Measurements from ENCODE around the gene PTPN11. TPM values are rescaled to one million over a fixed set of nuclear protein-coding genes. Genes with fewer than 3 reads are reported as not detected.

The PTPN11 gene
- total RNA-seq: 150 and 153 TPM in 2 replicates

DNA sequence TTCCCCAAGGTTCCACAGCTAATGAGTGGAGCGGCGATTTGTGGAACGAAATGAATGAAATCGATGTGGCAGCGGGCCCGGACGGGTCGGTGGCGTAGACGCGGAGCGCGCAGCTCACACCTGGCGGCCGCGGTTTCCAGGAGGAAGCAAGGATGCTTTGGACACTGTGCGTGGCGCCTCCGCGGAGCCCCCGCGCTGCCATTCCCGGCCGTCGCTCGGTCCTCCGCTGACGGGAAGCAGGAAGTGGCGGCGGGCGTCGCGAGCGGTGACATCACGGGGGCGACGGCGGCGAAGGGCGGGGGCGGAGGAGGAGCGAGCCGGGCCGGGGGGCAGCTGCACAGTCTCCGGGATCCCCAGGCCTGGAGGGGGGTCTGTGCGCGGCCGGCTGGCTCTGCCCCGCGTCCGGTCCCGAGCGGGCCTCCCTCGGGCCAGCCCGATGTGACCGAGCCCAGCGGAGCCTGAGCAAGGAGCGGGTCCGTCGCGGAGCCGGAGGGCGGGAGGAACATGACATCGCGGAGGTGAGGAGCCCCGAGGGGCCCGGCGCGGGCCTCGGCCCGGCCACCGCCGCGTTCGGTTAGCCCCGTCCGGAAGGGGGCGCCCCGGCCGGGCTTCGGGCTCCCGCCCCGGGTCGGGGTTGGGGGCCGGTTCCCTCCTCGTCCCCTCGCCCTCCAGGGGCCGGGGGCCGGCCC, at the start of gene PTPN11:
Gene PTPN11, plus strand, starts transcription at position 340 of the 689 bp plus-strand sequence. Its CDS starts 165 bp downstream, at position 505.
- peak; percentile 88 for DNase-seq (ENCODE audit: low spot score)
- H3K4me3 Mint-ChIP-seq (ENCODE audit: low read depth): peak within 1 kb of the TSS; percentile 97
- peaks cover 22% of the 10 kb centered on the region for H3K36me3 Mint-ChIP-seq (ENCODE audit: low read depth)
- intact Hi-C loops (cut with micrococcal nuclease): loop anchor here (1.0 kb wide), 1 partner anchor 9 kb away; the partner anchor contains the start of gene RPL6
- H3K4me1 Mint-ChIP-seq (ENCODE audit: low read depth): peaks cover 30% of the 10 kb centered on the region
- no peaks in the 10 kb centered on the region for H3K27me3 Mint-ChIP-seq (ENCODE audit: low read depth)
- peak within 1 kb of the TSS; percentile 98 for H3K27ac Mint-ChIP-seq
- no peaks in the 10 kb centered on the region for H3K9me3 Mint-ChIP-seq

DNA sequence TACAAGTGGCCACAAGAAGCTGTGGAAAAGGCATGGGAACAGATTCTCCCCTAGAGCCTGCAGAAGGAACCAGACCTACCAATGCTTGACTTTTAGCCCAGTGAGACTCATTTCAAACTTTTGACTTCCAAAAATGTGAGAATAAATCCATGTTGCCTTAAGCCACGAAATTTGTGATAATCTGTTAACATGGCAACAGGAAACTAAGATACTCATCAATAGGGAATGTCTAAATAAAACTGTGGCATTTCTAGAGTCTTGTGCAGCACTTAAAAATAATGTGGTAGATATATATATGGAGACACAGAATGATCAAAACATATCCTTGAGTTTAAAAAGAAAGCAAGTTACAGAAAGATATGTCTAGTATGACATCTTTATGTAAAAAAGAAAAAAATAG, 48.5 kb upstream of the PTPN11 start:
- Mint-ChIP-seq H3K27me3 (ENCODE audit: low read depth) (no peaks in the 10 kb centered on the region), H3K36me3 (ENCODE audit: low read depth) (no peaks in the 10 kb centered on the region), H3K4me1 (ENCODE audit: low read depth) (peaks cover 8% of the 10 kb centered on the region), H3K9me3 (no peaks in the 10 kb centered on the region), H3K4me3 (ENCODE audit: low read depth) (no peak overlapping the region), H3K27ac (no peak overlapping the region)
- intact Hi-C loops (cut with micrococcal nuclease): no loop called here
- no peak for DNase-seq (ENCODE audit: low spot score)

DNA sequence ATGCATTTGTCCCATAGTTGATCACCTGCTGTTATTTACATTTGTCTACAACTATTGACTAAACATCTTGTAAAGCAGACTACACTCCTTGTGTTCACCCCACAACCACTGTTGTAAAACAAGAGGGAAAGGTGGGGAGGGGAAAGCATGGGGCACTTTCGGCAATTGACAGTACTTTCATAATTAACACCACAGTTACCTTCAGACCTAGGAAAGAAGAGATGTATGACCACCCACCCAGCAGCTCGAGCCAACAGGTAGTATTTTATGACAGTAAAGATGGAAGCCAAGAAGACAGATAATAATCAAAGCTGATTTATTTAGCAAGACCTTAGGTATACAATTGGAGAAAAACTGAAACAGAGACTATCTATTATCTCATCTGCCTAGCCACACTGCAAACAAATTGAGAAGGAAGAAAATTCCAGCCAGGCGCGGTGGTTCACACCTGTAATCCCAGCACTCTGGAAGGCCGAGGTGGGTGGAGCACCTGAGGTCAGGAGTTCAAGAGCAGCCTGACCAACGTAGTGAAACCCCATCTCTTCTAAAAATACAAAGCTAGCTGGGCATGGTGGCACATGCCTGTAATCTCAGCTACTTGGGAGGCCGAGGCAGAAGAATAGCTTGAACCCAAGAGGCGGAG, 47.8 kb upstream of the PTPN11 start:
- Mint-ChIP-seq H3K9me3 (no peaks in the 10 kb centered on the region), H3K27ac (no peak overlapping the region)
- no peak for DNase-seq (ENCODE audit: low spot score)

DNA sequence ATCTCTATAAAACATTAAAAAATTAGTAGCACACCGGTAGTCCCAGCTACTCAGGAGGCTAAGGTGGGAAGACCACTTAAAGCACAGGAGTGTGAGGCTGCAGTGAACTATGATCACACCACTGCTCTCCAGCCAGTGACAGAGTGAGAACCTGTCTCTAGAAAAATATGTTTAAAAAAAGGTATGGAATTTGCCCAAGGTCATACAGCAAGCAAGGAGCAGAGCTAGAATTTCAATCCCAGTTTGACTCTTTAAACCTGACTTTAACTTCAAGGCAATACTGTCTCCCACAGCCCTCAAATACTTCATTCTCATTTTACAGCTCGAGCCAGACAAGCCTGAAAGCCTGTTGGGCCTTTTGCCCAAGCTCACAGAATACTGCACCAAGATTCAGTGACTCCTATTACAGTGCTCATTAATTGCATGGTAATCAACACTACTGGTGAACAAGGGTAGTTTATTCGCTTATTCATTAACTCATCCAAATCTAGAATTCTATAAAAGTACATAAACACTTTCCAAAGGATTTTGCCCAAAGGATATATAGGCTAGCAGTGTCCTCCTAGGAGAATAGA, 44.5 kb upstream of the PTPN11 start:
- no peaks in the 10 kb centered on the region for H3K9me3 Mint-ChIP-seq
- H3K4me1 Mint-ChIP-seq (ENCODE audit: low read depth): peaks cover 8% of the 10 kb centered on the region
- no peak overlapping the region for H3K27ac Mint-ChIP-seq
- no peak overlapping the region for H3K4me3 Mint-ChIP-seq (ENCODE audit: low read depth)
- no peaks in the 10 kb centered on the region for H3K36me3 Mint-ChIP-seq (ENCODE audit: low read depth)
- intact Hi-C loops (cut with micrococcal nuclease): no loop called here
- DNase-seq (ENCODE audit: low spot score): no peak
- no peaks in the 10 kb centered on the region for H3K27me3 Mint-ChIP-seq (ENCODE audit: low read depth)

More for the DNA sequence above, 47.8 kb upstream of the PTPN11 start:
- Mint-ChIP-seq H3K27me3 (ENCODE audit: low read depth) (no peaks in the 10 kb centered on the region), H3K4me3 (ENCODE audit: low read depth) (no peak overlapping the region), H3K4me1 (ENCODE audit: low read depth) (peaks cover 8% of the 10 kb centered on the region), H3K36me3 (ENCODE audit: low read depth) (no peaks in the 10 kb centered on the region)
- intact Hi-C loops (cut with micrococcal nuclease): no loop called here

DNA sequence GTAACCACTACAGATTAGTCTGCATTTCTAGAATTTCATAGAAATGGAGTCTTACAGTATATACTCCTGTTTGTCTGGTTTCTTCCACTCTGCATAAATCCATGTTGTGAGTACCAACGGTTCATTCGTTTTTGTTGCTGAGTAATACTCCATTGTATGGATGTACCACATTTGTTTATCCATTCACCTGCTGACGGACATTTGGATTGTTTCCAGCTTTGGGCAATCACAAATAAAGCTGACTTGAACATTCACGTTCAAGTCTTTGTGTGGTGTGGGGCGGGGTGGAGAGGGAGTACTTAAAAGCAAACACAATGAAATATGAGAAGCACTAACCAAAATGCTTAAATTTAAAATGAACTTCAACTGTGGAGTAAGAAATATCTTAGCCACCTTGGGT, 43.6 kb upstream of the PTPN11 start:
- Mint-ChIP-seq H3K36me3 (ENCODE audit: low read depth) (no peaks in the 10 kb centered on the region), H3K4me3 (ENCODE audit: low read depth) (no peak overlapping the region), H3K9me3 (no peaks in the 10 kb centered on the region), H3K27me3 (ENCODE audit: low read depth) (no peaks in the 10 kb centered on the region), H3K4me1 (ENCODE audit: low read depth) (peaks cover 11% of the 10 kb centered on the region), H3K27ac (no peak overlapping the region)
- no peak for DNase-seq (ENCODE audit: low spot score)
- intact Hi-C loops (cut with micrococcal nuclease): no loop called here

DNA sequence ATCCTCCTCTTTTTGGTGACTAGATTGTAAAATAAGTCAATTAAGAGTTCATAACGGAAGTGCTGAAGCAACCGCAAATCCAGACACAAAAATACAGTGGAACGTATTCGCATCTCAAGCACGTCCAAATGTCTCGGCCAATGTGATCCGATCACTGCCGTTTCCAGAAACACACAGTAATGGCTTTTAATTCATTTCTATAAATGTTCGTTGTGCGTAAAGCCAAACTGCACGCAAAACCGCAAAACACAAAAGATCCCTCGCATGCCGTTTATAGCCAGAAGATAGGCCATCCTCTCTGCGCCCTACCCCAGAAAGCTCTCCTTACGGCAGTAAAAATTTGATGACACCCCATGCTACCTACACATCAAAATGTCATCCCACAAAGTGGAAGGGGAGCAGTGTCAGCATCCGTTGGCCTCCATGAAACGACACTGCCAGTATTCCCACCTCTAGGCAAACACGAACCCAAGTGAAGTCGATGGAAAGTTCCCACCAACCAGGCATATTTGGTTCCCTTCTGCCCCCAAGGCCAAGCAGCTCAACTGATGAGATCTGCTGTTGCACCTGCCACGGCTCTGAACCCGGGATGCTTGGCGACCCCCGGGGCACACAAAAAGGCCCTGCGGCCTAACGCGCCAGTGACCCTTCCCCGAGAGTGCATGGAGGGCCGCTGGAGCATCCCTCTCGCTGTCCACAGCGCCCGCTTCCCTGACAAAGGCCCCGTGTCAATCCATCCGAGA, 37.9 kb upstream of the PTPN11 start:
- H3K4me3 Mint-ChIP-seq (ENCODE audit: low read depth): peak overlapping the region; percentile 99
- intact Hi-C loops (cut with micrococcal nuclease): loop anchor here (5.0 kb wide), 2 partner anchors 74 to 369 kb away; partner anchors contain the start of genes ERP29 and TMEM116
- H3K27ac Mint-ChIP-seq: peak overlapping the region; percentile 96
- no peaks in the 10 kb centered on the region for H3K9me3 Mint-ChIP-seq
- peak; percentile 11 for DNase-seq (ENCODE audit: low spot score)
- no peaks in the 10 kb centered on the region for H3K27me3 Mint-ChIP-seq (ENCODE audit: low read depth)
- peaks cover 21% of the 10 kb centered on the region for H3K4me1 Mint-ChIP-seq (ENCODE audit: low read depth)
- peaks cover 9% of the 10 kb centered on the region for H3K36me3 Mint-ChIP-seq (ENCODE audit: low read depth)

DNA sequence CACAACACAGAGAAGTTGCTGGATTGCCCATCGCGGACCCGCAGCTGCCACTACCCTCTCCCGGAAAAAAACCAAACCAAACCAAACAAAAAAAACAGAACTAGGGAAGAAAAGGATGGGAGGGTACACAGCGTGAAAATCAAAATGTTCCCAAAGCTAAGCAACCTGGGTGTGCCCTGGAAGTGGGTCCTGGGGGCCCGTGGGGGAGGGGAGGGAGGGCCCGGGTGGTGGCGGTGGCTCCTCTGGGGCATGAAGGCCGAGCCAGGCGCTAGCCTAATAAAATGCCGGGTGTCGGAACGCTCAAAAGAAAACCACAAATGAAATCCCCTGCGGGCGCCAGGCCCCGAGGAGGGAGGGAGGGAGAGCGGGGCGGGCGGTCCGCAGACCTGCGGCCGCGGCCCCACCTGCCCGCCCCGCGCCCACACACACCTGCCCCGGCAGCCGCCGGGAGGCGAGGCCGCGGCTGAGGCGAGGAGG, 37.3 kb upstream of the PTPN11 start:
- Mint-ChIP-seq H3K27me3 (ENCODE audit: low read depth) (no peaks in the 10 kb centered on the region), H3K4me3 (ENCODE audit: low read depth) (peak overlapping the region; percentile 99), H3K27ac (peak overlapping the region; percentile 96), H3K4me1 (ENCODE audit: low read depth) (peaks cover 25% of the 10 kb centered on the region), H3K9me3 (no peaks in the 10 kb centered on the region), H3K36me3 (ENCODE audit: low read depth) (peaks cover 9% of the 10 kb centered on the region)
- intact Hi-C loops (cut with micrococcal nuclease): loop anchor here (5.0 kb wide), 2 partner anchors 74 to 369 kb away; partner anchors contain the start of genes ERP29 and TMEM116
- peak; percentile 31 for DNase-seq (ENCODE audit: low spot score)

DNA sequence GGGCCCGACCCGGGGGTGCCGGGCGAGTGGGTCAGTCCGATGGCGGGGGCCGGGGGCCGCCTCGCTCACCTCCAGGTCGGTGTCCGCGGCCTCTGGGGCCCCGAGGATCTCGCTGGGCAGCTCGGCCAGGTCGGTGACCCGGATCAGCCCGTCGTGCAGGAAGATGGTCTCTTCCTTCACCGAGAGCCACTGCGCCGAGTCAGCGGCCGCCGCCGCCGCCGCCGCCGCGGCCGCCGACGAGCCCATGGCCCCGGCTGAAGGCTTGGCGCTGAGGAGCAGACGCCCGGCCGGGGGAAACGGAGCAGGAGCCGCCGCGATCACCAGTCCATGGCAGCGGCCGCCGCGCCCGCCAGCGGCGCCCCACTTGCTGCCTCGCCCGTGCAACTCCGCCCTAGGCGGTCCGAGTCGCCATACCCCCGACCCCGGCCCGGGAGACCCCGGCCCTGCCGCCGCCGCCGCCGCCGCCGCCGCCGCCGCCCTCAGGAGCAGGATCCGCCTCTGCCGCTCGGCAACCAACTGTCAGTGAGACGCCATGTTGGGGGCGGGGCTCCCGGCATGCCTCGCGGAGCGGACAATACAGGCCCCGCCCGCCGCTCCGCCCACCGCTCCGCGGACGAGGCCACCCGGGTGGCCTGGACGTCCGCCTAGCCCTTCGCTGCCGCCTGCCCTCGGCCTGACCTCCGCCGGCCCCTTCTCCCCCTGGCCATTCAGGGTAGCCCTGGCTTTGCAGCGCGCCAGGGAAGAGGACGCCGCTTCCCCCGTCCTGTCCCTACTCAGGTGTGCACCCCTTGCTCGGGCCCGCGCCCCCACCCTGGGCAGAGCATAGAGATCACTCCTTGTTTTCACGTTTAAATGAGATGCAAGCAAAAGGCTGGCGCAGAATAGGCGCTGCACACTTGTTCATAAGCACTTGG, 36.6 kb upstream of the PTPN11 start, which contains the start of gene HECTD4:
Gene HECTD4, minus strand, starts transcription at position 549 of the 914 bp plus-strand sequence. Its CDS starts 303 bp downstream, at position 246.
- Mint-ChIP-seq H3K27ac (peak within 1 kb of the TSS; percentile 96), H3K4me3 (ENCODE audit: low read depth) (peak within 1 kb of the TSS; percentile 99), H3K9me3 (no peaks in the 10 kb centered on the region), H3K36me3 (ENCODE audit: low read depth) (peaks cover 9% of the 10 kb centered on the region), H3K27me3 (ENCODE audit: low read depth) (no peaks in the 10 kb centered on the region), H3K4me1 (ENCODE audit: low read depth) (peaks cover 32% of the 10 kb centered on the region)
- peak; percentile 89 for DNase-seq (ENCODE audit: low spot score)
- intact Hi-C loops (cut with micrococcal nuclease): loop anchor here (1.0 to 5.0 kb wide), 3 partner anchors 27 to 370 kb away; partner anchors contain the start of genes ERP29, RPL6 and TMEM116

DNA sequence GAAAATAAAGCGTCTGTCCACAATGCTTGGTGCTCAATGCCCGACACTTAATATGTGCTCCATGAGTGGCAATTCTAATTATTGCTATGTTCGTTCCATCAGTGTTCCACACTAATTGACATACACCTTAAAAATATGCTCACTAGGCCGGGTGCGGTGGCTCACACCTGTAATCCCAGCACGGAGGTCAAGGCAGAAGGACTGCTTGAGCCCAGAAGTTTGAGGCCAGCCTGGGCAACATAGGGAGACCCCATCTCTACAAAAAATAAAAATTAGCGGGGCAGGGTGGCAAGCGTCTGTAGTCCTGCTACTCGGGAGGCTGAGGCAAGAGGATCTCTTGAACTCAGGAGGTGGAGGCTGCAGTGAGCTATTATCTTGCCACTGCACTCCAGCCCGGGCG, 35.9 kb upstream of the PTPN11 start:
- Mint-ChIP-seq H3K9me3 (no peaks in the 10 kb centered on the region), H3K4me1 (ENCODE audit: low read depth) (peaks cover 36% of the 10 kb centered on the region), H3K27me3 (ENCODE audit: low read depth) (no peaks in the 10 kb centered on the region), H3K36me3 (ENCODE audit: low read depth) (peaks cover 9% of the 10 kb centered on the region), H3K27ac (peak overlapping the region; percentile 77), H3K4me3 (ENCODE audit: low read depth) (peak overlapping the region; percentile 93)
- DNase-seq (ENCODE audit: low spot score): no peak
- intact Hi-C loops (cut with micrococcal nuclease): loop anchor here (1.0 to 5.0 kb wide), 3 partner anchors 26 to 371 kb away; partner anchors contain the start of genes ERP29, RPL6 and TMEM116

DNA sequence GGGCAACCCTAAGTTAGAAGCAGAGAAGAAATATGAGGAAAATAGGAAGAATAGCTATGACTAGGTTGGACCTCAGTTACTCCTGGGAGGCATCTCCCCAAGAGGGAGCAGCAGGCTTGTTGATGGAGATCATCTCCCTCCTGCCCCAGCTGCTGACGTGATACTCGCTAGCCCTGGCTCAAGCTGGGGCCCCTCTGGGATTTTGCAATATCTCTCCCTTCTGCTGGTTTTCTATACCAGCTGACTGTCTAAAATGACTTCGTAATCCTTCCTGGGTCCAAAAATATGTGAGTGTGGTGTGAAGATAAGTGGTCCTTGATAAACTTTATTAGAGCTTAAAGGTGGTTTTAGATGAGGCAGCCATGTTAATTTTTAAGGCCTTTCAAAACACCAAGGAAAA, 32.0 kb upstream of the PTPN11 start:
- Mint-ChIP-seq H3K4me1 (ENCODE audit: low read depth) (peaks cover 20% of the 10 kb centered on the region), H3K4me3 (ENCODE audit: low read depth) (no peak overlapping the region), H3K9me3 (no peaks in the 10 kb centered on the region), H3K27ac (peak overlapping the region; percentile 88), H3K27me3 (ENCODE audit: low read depth) (peaks cover 5% of the 10 kb centered on the region), H3K36me3 (ENCODE audit: low read depth) (no peaks in the 10 kb centered on the region)
- intact Hi-C loops (cut with micrococcal nuclease): loop anchor here (1.0 to 5.0 kb wide), 4 partner anchors 188 to 441 kb away; no protein-coding TSS in a partner anchor
- no peak for DNase-seq (ENCODE audit: low spot score)

DNA sequence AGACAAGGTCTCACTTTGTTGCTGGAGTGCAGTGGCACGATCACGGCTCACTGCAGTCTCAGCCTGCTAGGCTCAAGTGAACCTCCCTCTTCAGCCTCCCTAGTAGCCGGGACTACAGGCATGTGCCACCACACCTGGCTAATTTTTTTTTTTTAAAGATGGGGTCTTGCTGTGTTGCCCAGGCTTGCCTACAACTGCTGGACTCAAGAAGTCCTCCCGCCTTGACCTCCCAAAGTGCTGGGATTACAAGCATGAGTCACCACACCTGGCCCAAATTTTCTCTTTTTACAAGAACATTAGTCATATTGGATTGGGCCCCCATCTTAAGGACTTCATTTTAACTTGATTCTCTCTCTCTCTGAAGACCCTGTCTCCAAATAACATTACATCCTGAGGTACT, 29.5 kb upstream of the PTPN11 start:
- DNase-seq (ENCODE audit: low spot score): no peak
- Mint-ChIP-seq H3K4me3 (ENCODE audit: low read depth) (no peak overlapping the region), H3K27me3 (ENCODE audit: low read depth) (peaks cover 6% of the 10 kb centered on the region), H3K36me3 (ENCODE audit: low read depth) (no peaks in the 10 kb centered on the region), H3K4me1 (ENCODE audit: low read depth) (peaks cover 15% of the 10 kb centered on the region), H3K27ac (no peak overlapping the region), H3K9me3 (no peaks in the 10 kb centered on the region)
- intact Hi-C loops (cut with micrococcal nuclease): loop anchor here (5.0 kb wide), 1 partner anchor 312 kb away; no protein-coding TSS in a partner anchor

All from activated T-helper 2 cell treated with anti-CD3 and anti-CD28 coated beads, Interferon-gamma antibody, Interleukin-2, Interleukin-4, amounts not matched to agents 10 μg/mL and 5 μg/mL and 100 μg/mL, durations not matched to agents 14 hours and 24 hours and 36 hours (primary cell).